ENCODE measurements around the gene OR6V1. TPM values are rescaled to one million over a fixed set of nuclear protein-coding genes. Genes with fewer than 3 reads are reported as not detected.

OR6V1 gene
- total and polyA plus RNA-seq, 10 of the 15 experiments (the other 5 are each of a cell fraction or from before 2014, with no cell fraction given), result not detected

DNA sequence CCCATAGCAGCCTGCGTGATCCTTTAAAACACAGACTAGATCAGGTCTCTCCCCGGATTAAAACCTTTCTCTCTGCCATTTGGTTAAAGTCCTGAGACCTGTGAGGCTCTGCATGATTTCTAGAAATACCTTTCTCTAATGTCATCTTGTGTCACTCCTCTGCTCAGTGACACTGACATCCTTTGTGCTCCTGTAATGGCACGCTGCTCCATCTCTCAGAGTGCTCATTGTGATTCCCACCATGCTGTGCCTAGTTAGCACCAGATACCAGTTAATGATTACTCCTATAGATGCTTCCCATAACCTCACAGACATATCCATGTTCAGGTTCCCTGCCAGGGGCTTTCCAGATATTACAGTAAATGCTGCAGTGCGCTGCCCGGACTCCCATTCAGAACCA, 13.5 kb upstream of the OR6V1 start:
- 66% methylated on average over 5 of the region's 5 CpGs for WGBS (ENCODE audit: insufficient coverage, insufficient replicate concordance, low lambda C conversion rate, missing lambda C conversion rate)
- TF ChIP-seq ETV6 (conservative IDR thresholded peaks at IDR 0.05 in 1 of 2, IDR thresholded peaks at IDR 0.05 in 1 of 2; ENCODE audit: borderline replicate concordance in 1 of 2, low read depth in 1 of 2), result no peak
- TF ChIP-seq CHD4 (IDR thresholded peaks at IDR 0.05), result no peak
- TF ChIP-seq MEF2A (IDR thresholded peaks at IDR 0.05; ENCODE audit: insufficient read depth, low read depth, low read length), result no peak
- TF ChIP-seq SREBF2 (IDR thresholded peaks at IDR 0.05; ENCODE audit: low read length), result no peak
- no peak for TF ChIP-seq BCL11A (IDR thresholded peaks at IDR 0.05; ENCODE audit: low read depth, low read length)
- TF ChIP-seq EED (IDR thresholded peaks at IDR 0.05; ENCODE audit: low read depth), result no peak
- TF ChIP-seq, protein P1, sequence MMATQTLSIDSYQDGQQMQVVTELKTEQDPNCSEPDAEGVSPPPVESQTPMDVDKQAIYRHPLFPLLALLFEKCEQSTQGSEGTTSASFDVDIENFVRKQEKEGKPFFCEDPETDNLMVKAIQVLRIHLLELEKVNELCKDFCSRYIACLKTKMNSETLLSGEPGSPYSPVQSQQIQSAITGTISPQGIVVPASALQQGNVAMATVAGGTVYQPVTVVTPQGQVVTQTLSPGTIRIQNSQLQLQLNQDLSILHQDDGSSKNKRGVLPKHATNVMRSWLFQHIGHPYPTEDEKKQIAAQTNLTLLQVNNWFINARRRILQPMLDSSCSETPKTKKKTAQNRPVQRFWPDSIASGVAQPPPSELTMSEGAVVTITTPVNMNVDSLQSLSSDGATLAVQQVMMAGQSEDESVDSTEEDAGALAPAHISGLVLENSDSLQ (IDR thresholded peaks at IDR 0.05), result no peak
- TF ChIP-seq, protein P2, sequence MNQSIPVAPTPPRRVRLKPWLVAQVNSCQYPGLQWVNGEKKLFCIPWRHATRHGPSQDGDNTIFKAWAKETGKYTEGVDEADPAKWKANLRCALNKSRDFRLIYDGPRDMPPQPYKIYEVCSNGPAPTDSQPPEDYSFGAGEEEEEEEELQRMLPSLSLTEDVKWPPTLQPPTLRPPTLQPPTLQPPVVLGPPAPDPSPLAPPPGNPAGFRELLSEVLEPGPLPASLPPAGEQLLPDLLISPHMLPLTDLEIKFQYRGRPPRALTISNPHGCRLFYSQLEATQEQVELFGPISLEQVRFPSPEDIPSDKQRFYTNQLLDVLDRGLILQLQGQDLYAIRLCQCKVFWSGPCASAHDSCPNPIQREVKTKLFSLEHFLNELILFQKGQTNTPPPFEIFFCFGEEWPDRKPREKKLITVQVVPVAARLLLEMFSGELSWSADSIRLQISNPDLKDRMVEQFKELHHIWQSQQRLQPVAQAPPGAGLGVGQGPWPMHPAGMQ (IDR thresholded peaks at IDR 0.05; ENCODE audit: borderline replicate concordance), result no peak
- TF ChIP-seq POLR2AphosphoS2 (IDR thresholded peaks at IDR 0.05; ENCODE audit: low read depth, low read length), result no peak
- TF ChIP-seq GATAD2B (conservative IDR thresholded peaks at IDR 0.05; ENCODE audit: low read depth), result no peak
- TF ChIP-seq SUPT20H (IDR thresholded peaks at IDR 0.05; ENCODE audit: borderline replicate concordance, control insufficient read depth, low read depth, low read length), result no peak
- no peak for TF ChIP-seq KDM1A (IDR thresholded peaks at IDR 0.05; ENCODE audit: borderline replicate concordance)
- in situ Hi-C loops (cut with MboI), result no loop called here
- RAD21 ChIA-PET (ENCODE audit: unreplicated experiment), result no interaction called here
- H3K4me1 ChIP-seq (ENCODE audit: control insufficient read depth, insufficient read depth, low read length), result no peaks in the 10 kb centered on the region
- DNase-seq (ENCODE audit: low read depth, low spot score) (no peak), ATAC-seq (no peak), FAIRE-seq (no peak)
- H3K36me3 ChIP-seq (ENCODE audit: control insufficient read depth in 2 of 2, insufficient read depth in 2 of 2, low read length in 1 of 2), result no peaks in the 10 kb centered on the region
- no TSS peak for BruUV-seq (replicated peaks)
- H3K79me2 ChIP-seq (ENCODE audit: control insufficient read depth, insufficient read depth, low read length), result no peaks in the 10 kb centered on the region
- no peak overlapping the region for H3K27ac ChIP-seq (ENCODE audit: control insufficient read depth, insufficient read depth)
- no peak overlapping the region for H3K4me3 ChIP-seq
- no peak overlapping the region for H3K9ac ChIP-seq (ENCODE audit: control insufficient read depth, insufficient read depth, low read length)
- H2AFZ ChIP-seq (ENCODE audit: control insufficient read depth, low read depth, low read length), result no peak overlapping the region
- H3K27me3 ChIP-seq (replicated peaks in 1 of 2; ENCODE audit: control insufficient read depth in 2 of 2, insufficient read depth in 2 of 2, low read length in 1 of 2), result no peaks in the 10 kb centered on the region
- intact Hi-C loops (cut with micrococcal nuclease; ENCODE audit: unreplicated experiment), result no loop called here
- POLR2A ChIA-PET, result no interaction called here
- SMC1A ChIA-PET (ENCODE audit: uncharacterized antibody, unreplicated experiment), result no interaction called here
- no peaks in the 10 kb centered on the region for H3K9me3 ChIP-seq (replicated peaks; ENCODE audit: control insufficient read depth, insufficient read depth, low read length)
- H4K20me1 ChIP-seq (ENCODE audit: control insufficient read depth, insufficient read depth), result no peaks in the 10 kb centered on the region
- CTCF ChIA-PET, result no interaction called here
- H3K4me2 ChIP-seq (ENCODE audit: control insufficient read depth, insufficient read depth), result no peak overlapping the region
